KMS-11 (cell line): Measurements from ENCODE around the gene NEK8.

Source experiments
- H2AFZ ChIP-seq: fragments of 200-600 bp; sonication (generic); 2 replicates; pipeline ENCODE4 v1.6.1; 2016; ENCODE audit warnings: antibody characterized with exemption, mixed run types, low read depth
- H3K27ac ChIP-seq: fragments of 200-600 bp; sonication (generic); 2 replicates; pipeline ENCODE4 v1.6.1; 2016; ENCODE audit warnings: mild to moderate bottlenecking, mixed run types
- H3K27me3 ChIP-seq: fragments of 200-600 bp; sonication (generic); 2 replicates; pipeline ENCODE4 v1.6.1; 2017; ENCODE audit warnings: mild to moderate bottlenecking, low read depth, mixed run types, moderate library complexity; ENCODE audit not compliant: insufficient read depth
- H3K36me3 ChIP-seq: fragments of 200-600 bp; sonication (generic); 2 replicates; pipeline ENCODE4 v1.6.1; 2017; ENCODE audit warnings: mild to moderate bottlenecking, mixed run types; ENCODE audit not compliant: insufficient read depth
- H3K4me1 ChIP-seq: fragments of 200-600 bp; sonication (generic); 2 replicates; pipeline ENCODE4 v1.6.1; 2016; ENCODE audit warnings: mild to moderate bottlenecking, low read depth, mixed run types; ENCODE audit not compliant: poor library complexity, severe bottlenecking
- H3K4me2 ChIP-seq: fragments of 200-600 bp; sonication (generic); 2 replicates; pipeline ENCODE4 v1.7.0; 2016; ENCODE audit warnings: mild to moderate bottlenecking, mixed run types
- H3K4me3 ChIP-seq: fragments of 200-600 bp; sonication (generic); IDR thresholded peaks from 2 replicates; pipeline ENCODE4 v1.6.1; 2017; ENCODE audit warnings: low read depth, low read length, mixed read lengths; ENCODE audit not compliant: insufficient read depth
- H3K79me2 ChIP-seq: fragments of 200-600 bp; sonication (generic); 2 replicates; pipeline ENCODE4 v1.6.1; 2016; ENCODE audit warnings: low read depth, mixed run types; ENCODE audit not compliant: insufficient read depth
- H3K9ac ChIP-seq: fragments of 200-600 bp; sonication (generic); 2 replicates; pipeline ENCODE4 v1.6.1; 2016; ENCODE audit warnings: mild to moderate bottlenecking, mixed run types
- H4K20me1 ChIP-seq: fragments of 200-600 bp; sonication (generic); 2 replicates; pipeline ENCODE4 v1.6.1; 2016; ENCODE audit warnings: mild to moderate bottlenecking, mixed run types; ENCODE audit not compliant: insufficient read depth
- CTCF ChIP-seq: fragments of 200-600 bp; sonication (generic); conservative IDR thresholded peaks from 2 replicates; pipeline ENCODE4 v1.6.1; 2017; ENCODE audit warnings: low read depth, mild to moderate bottlenecking, antibody characterized with exemption, low read length, moderate library complexity, mixed read lengths

NEK8 gene

GRCh38 chr17:28741358-28742349, 13.1 kb downstream of the NEK8 start:
- Histone ChIP-seq H4K20me1 (0 out of 2 replicates have a peak, but pooled peaks cover 4% of the 10 kb centered on the region), H2AFZ (no peak overlapping the region), H3K79me2 (peaks cover 24% of the 10 kb centered on the region), H3K36me3 (no peaks in the 10 kb centered on the region), H3K4me2 (no peak overlapping the region), H3K27me3 (no peaks in the 10 kb centered on the region), H3K4me1 (peaks cover 37% of the 10 kb centered on the region), H3K27ac (no peak overlapping the region), H3K4me3 (no peak overlapping the region), H3K9ac (no peak overlapping the region)
- no peak for TF ChIP-seq CTCF

- TF ChIP-seq CTCF, result no peak
- Histone ChIP-seq H3K36me3 (no peaks in the 10 kb centered on the region), H3K4me3 (no peak within 1 kb of the TSS), H2AFZ (peak within 1 kb of the TSS; percentile 70), H3K4me2 (peak within 1 kb of the TSS; percentile 93), H3K79me2 (peaks cover 24% of the 10 kb centered on the region), H3K4me1 (peaks cover 41% of the 10 kb centered on the region), H3K27ac (peak within 1 kb of the TSS; percentile 62), H3K9ac (peak within 1 kb of the TSS; percentile 82), H4K20me1 (0 out of 2 replicates have a peak, but pooled peaks cover 4% of the 10 kb centered on the region), H3K27me3 (no peaks in the 10 kb centered on the region)
Measured at GRCh38 chr17:28743243-28744103, 14.9 kb downstream of the NEK8 start, which contains the start of gene TRAF4. TRAF4 (plus strand) TSS chr17:28744011; CDS start chr17:28744113, 102 bp downstream.

- Histone ChIP-seq H2AFZ (peak overlapping the region; percentile 17; the same call in 1 of the 2 replicates), H4K20me1 (0 out of 2 replicates have a peak, but pooled peaks cover 4% of the 10 kb centered on the region), H3K4me3 (no peak overlapping the region), H3K27me3 (no peaks in the 10 kb centered on the region), H3K79me2 (peaks cover 24% of the 10 kb centered on the region), H3K27ac (peak overlapping the region; percentile 62), H3K9ac (peak overlapping the region; percentile 82), H3K36me3 (no peaks in the 10 kb centered on the region), H3K4me2 (peak overlapping the region; percentile 93), H3K4me1 (peaks cover 35% of the 10 kb centered on the region)
- no peak for TF ChIP-seq CTCF
Measured at GRCh38 chr17:28744104-28744971, 15.8 kb downstream of the NEK8 start.
